GM21528 (cell line): ENCODE results near the gene TMEM154.

ENCODE experiments used
- ATAC-seq: cut with Tn5 transposase; IDR thresholded peaks from one replicate; pipeline ENCODE4 v1.9.1; 2021; ENCODE audit warnings: mild to moderate bottlenecking, moderate library complexity; ENCODE audit not compliant: unreplicated experiment, low FRiP score

TMEM154 gene

DNA sequence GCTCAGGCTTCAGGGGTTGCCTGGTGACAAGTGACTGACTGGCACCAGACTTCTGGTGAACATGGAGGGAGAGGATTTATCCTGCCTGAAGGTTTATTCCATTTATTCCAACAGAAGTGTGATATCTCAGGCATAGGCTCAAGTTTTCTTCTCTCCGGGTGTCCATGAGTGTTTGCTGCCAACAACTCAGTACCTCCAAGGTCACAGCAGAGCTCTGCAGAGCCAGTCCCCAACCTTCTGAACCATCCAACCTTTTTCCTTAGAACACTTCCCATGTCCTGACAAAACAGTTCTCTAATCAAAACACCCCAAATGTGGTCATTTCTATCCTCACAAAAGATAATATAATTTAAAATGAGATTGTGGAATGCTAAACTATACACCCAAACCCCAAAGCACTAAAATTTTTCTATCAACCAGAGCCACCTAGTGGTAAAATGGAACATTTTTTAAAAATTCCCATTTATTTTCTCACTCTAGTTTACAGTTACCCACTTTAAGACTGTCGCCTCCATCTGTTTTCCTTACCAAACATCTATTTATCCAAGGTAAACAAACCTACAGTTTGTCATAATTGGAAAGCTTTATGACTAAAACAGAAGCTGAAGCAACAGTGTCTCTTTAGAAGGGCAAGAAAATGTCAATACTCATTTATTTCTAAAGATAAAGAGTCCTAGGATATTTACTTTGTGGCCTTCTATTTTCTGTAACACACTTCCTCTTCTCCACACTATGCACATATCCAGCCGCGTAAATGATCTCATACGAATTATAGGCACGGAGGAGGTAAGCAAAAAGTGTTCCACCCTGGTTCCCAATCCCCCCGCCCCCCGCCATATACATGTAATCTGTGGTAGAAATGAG lies 39.5 kb downstream of the TMEM154 start:
- no peak for ATAC-seq

DNA sequence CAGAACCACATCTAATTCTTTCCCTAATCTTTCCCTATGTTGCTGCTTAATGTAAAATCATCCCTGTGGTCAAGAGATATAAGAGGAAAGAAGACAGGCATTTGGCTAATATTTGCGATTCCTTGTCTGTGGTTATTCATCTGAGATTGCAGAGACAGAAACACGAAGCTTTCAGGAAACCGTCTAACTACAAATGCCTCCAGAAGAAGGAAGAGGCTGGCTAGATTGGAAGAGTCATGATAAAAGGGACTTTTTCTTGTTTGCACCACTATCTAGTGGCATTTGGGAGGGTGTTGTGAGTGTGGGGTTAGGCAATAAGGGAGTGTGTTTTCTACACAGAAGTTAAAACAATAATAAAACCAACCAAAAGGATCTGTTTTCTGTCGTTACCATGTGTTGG lies 43.9 kb downstream of the TMEM154 start:
- no peak for ATAC-seq

DNA sequence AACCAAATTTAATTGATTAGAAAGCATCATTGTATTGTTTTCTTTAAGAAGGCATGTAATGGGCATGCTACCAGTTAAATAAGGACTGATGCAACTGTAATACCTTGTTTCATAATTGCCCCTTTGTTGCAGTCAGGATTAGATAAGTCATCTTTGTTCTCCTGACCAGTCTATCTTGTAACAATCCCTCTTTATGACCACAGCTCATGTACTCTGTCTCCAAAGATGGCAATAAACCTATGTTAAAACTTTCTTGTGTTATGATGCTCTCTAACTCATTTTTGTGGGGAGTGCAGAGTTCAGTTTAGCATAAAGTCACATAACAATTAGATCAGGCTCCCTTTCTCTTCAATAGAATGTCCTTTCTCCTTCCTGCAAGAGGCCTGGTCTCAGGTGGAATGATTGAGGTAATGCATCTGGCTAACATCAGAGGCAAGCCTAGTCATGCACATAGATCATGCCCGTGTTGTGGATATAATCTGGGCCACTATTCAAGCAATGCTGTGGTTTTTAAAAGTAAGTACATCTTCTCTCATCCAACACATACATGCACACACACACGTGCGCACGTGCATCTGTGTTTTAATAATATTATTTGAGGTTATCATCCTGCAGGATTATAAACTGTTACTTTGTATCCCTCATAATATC lies 45.6 kb downstream of the TMEM154 start:
- ATAC-seq: no peak

DNA sequence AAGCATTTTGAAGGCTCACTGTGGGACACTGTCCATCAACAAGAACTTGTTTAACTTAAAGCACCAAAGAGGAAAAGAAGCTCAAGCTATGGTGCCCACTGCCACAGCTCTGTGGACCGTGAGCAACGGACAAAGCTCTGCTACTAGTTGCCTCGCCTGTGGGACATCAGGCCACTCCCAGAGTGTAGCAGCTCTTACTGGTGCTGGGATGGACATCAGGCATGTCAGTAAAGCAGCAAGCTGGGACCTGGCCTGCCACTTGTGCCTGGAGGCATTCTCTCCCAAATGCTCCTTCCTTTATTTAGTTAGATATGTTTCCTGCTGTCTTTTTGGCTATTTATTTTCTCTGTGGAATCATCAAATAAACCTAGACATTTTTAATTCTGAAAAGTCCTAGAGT lies 46.7 kb downstream of the TMEM154 start:
- ATAC-seq: no peak

DNA sequence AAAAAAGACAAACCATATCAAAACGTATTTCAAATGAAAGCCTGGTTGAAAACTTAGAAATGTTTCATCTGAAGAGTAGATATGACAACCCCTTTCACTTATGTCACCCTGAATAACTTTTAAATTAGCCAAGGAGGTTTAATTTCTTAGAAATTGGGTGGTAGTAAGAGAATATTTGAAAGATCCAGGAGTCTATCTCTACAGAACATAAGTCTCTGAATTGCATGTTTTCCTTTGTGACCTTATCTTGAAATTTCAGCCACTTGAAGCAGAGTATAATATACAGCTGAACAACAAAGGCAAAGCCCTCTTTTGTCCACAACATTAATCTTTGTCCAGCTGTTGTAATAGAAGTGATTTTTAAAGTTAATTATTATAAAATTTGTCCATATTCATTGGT lies 49.5 kb downstream of the TMEM154 start:
- ATAC-seq: no peak

DNA sequence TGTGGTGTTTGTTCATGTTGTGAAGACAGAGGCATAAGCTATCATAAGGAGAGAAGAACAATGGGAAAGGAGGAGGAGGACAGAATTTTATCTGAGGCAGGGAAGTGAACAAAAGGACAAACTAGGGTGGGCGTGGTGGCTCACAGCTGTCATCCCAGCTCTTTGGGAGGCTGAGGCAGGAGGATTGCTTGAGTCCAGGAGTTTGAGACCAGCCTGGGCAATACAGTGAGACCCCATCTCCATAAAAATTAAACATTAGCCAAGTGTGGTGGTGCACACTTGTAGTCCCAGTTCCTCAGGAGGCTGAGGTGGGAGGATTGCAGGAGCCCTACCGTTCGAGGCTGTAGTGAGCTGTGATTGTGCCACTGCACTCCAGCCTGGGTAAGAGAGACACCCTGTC lies 49.9 kb downstream of the TMEM154 start:
- no peak for ATAC-seq

DNA sequence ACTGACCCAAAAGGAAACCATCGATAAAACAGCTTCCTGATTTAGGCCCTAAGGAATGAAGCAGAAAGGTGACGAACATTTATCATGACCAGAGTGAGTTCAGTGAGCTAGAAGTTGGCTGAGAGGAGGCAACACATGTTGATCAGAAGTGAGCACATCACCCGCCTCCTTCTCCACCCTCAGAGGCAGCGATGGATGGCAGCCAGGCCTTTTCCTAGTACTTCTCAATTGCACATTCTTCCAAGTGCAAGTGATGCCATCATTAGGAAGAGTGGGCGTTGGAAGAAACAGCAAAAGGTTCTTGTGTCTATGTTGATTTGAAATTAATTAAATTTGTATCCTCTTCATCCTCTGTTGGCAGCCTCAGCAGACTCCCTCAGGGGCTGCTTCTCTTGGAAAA lies 51.7 kb downstream of the TMEM154 start:
- no peak for ATAC-seq

DNA sequence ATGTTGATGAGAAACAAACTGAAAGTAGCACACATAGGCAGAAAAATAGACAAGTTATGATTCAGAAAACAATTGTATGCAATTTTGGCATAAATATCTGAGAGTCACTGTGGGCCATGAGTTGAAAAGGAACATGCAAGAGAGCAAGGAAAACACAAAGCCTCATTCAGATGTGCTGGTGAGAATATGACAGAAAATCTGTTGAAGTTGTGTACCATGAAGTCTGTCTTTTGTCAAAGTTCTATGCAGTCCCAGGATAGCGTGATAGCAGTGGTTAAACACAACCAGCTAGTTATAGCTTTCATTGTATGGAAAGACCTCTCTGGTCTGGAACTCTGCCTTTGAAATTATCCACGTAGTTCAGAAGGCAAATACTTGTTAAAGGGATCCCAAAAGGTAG lies 53.0 kb downstream of the TMEM154 start:
- no peak for ATAC-seq

DNA sequence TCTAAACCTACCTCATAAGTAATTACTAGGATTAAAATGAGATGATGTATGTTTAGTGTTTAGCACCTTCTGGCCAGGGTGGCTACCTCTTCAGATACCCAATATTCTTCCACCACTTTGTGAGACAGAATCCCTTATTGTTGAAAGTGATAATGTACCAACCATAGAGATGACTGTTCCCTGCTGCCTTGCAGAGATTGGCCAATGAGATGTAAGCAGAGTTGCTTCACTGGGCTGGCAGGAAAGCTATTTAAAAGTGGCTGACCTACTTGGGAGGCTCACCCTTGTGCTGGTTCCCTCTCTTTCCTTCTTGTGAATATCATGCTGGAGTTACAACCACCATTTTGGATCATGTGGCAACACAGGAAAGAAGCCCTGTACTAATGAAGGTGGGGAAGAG lies 58.9 kb downstream of the TMEM154 start:
- ATAC-seq: no peak

DNA sequence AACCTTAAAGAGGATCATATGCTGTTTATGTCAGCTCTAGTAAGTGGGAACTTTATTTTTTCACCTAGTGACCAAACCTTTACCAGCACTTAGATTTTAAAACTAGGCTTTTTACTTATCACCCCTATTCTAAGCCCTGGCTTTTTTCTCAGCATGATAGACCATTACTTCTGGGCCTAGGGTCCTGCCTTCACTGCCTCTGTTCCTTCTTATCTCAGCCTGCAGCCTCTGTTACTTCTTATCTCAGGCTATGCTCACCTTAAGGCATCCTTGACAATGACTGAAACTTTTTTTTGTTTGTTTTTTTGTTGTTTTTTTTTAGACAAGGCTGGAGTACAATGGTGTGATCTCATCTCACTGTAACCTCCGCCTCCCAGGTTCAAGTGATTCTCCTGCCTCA lies 59.6 kb downstream of the TMEM154 start:
- ATAC-seq: no peak

DNA sequence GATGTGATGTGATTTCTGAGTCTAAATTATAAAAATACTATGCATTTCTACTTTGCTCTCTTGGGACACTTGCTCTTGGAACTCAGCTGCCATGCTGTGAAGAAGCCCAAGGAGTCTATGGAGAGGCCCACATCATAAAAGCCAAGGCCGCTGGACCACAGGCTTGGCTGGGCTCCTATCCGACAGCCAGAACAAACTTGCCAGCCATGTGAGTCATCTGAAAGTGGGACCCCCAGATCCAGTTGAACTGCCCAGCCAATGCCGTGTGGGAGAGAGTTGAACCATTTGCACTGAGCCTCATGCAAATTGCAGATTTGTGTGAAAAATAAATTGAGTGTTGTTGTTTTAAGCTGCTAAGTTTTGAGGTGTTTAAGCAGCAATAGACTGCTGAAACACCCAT lies 60.2 kb downstream of the TMEM154 start:
- no peak for ATAC-seq

DNA sequence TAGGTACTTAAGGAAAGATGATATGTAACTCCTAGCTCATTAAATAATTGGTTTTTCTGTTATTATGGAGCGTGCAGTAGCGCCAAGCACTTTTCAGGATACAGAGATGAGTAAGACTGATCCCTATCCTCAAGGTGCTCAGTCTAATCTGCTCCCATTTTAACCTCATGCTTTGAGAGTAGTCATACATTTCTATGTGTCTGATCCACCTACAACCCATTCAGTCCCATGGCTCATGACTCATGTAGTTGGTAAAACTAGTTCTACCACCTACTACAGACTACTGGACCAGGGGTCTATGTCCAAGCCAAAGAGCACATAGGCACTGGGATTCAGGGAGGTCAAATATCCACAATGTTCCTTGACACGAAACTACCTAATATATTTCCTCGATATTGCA lies 60.8 kb downstream of the TMEM154 start:
- ATAC-seq: no peak

DNA sequence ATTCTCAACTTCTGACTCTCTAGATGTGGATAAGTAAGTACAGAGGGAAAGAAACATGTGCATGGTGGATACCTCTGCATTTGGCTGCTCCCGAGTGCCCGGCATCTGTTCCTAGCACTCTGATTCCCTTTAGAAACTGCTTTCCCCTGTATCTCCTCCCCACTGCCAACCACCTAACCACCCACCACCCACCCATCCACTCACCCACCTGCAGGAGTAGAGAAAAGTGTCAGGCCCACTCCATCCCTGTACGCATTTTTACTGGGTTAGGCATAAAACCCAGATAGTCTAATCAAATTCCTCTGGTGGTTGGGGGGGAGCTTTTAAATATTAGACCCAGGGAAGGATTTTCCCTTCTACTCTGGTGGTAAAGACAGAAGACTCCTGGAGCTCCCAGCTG lies 63.0 kb downstream of the TMEM154 start:
- no peak for ATAC-seq

DNA sequence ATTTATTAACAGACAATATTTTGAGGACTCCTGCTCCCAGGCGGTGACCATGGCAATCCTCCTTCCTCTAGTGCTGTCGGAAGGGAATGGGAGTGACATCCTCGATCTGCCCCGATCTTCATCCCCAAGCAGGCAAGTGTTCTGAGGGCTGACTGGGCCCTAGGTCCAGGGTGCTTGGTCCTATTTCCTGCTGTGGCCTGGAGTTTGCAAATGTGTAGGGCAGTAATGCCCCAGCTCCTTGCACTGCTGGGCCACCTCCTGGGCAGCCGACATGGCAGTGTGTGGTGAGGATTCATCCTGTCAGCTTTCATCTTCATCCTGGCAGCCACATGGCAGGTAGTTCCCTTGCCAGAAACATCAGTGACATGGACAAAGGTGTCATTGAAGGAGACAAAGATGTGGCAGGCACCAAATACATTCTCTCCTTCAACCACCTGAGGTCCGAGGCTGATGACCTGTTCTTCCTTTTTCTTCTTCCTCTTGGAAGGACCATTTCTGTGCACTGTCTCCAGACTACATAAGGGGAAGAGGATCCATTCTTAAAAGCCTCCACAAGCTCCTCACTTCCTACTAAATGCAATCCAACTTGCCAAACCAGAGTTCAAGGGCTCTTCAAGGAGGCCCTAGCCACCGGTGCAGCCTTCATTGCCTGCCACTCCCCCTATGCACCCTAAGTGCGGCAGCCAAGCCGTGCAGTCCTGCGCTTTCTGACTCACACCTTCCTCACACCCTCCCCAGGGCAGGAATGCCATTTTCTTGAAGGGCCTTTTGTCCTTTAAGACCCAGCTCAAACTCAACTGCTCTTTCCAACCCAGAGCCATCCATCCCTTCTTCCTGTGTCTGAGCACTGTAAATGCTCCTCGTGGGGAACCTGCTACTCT lies 65.7 kb downstream of the TMEM154 start:
- ATAC-seq: no peak

DNA sequence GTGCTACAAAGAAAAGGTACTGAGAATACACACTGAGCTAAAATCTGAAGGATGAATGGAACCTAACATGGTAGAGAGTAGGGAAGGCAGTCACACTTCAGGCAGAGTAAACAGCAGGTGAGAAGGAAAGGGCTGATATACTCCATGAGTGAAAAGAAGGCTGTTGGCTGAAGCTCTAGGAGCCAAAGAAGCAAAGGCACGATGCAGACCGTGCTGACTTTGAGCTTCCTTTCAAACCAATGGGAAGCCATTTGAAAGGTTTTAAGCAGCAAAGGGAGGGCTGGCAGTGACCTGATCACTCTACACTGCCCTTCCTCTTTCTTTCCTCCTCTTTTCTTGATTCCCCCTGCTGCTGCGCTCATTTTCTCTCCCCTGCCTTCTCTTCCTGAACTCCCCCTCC lies 66.4 kb downstream of the TMEM154 start:
- no peak for ATAC-seq

DNA sequence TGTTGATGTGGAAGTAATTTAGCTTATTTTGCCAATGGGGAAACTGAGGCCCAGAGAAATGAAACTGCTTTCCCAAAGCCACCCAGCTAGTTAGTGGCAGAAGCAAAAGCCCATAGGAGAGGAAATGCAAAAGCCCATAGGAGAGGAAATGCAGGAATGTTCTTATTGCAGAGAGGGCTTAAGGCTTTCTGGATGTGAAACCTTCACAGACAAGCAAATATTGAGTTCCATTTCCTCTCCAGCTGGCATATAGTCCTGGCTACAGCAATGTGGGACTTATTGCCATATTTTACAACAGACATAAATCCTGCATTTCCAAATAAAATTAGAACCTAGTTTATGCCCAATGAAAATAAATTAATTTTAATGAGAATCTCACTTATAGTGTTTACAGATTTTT lies 69.7 kb downstream of the TMEM154 start:
- no peak for ATAC-seq

DNA sequence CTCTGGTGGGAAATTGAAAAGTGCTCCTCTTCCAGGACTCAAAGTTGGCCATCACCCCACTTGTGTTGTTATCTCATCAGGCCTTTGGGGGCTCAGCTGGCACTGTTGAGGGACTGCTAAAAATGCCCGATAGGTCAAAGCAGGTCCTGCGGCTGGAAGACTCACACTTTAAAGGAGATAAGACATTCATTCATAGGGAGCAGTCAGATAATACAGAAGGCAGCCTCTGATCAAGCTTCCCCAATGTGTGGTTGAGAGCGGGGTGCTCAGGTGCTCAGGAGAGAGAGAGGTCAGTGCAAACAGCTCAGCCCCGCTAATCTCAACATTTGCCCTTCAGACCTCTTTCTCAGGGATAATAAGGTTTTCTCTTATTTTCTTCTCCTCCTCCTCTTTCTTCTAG lies 70.3 kb downstream of the TMEM154 start:
- no peak for ATAC-seq

DNA sequence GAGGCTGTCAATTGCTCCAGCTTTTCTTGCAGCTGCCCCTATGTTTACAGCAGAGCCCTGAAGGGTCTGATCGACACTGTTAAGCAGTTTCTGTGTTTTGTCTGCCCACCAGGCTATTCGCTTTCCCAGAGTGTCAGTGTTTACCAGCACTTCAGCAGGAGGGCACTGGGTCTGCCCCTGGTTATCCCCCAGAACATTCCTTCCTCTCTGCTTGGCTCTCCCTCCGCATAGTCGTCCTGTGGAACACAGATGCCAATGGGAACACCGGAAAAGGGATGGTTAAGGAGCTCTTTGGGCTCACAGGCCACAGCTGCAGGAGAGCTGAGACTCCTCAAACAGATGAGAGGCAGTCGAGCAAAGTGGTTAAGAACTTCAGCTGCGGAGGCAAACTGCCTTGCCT lies 72.6 kb downstream of the TMEM154 start:
- ATAC-seq: no peak

DNA sequence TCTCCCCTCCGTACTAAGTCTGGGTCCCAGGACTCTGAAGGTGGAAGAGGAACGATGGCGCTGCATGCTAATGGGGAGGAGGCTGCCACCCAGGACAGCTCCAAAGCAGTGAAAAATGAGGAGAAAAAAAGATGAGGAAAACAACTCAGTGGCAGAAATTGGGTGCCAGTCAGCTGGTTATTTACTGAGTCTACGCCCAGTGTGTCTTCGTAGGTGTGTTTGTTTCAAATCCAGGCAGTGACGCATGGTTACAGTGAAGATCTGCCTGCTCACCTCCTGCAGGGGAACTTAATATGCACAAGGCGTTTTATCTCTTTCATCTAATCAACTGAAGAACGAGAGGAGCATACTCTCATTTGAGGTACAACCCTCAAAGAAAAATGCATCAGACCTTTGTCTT lies 73.0 kb downstream of the TMEM154 start:
- ATAC-seq: no peak

DNA sequence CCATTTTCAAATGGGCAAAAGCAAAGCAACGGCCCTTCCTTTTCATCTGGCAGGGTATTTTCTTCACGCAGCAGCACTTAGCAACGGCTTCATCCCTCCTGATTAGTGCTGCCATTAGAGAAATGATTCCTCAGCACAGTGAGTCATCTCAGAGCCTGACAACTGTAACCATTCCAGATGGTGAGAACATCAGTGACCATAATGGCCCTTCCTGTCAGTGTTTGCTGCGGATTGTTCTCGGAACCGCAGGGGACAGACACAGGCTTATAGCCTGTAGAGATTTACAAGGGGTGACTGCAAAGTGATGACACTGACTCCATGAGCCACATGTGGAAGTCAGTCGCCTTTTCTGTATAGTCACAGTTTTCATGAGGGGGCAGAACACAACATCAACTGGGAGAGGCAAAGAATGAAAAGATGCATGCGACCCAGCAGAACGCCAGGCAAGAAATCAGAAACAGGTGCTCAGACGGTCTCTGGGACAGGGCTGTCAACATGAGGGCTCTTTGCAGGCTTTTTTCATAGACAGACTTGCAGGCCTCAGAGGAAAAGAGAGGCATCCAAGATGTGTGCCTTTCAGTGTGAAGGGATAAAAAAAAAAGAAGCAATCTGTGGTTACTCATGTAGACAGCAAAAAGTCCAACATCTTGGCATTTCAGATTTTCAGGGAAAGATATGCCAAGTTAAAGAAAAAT lies 74.0 kb downstream of the TMEM154 start:
- no peak for ATAC-seq

DNA sequence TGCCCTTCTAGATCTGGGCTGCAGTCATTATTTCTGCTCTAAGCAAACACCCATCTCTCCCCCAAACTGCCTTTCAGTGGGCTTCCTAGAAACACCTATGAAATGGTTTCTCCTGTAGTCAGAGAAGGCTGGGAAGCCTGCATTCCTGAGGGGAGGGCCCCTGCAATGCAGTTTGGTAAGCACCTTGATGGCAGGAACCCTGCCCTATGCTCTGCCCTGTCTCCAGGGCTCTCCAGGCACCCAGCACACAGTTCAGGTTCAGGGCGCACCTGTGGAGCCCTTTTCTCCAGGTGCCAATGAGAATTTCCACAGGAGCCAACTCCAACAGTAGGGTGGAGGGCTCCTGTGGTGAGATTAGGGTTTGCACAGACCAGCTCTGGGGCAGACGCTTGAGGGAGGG lies 74.8 kb downstream of the TMEM154 start:
- no peak for ATAC-seq
